CD4-positive, alpha-beta T cell treated with Interleukin-15 for 4 hours (primary cell): ENCODE results near the gene METTL4.
A peak's percentile ranks its signal among the peaks of the same experiment; 100 is the strongest.

Experiments
- DNase-seq: peaks from one replicate; pipeline ENCODE4 v3.0.0-alpha.2; 2020; ENCODE audit warnings: low spot score

METTL4 gene, protein sequence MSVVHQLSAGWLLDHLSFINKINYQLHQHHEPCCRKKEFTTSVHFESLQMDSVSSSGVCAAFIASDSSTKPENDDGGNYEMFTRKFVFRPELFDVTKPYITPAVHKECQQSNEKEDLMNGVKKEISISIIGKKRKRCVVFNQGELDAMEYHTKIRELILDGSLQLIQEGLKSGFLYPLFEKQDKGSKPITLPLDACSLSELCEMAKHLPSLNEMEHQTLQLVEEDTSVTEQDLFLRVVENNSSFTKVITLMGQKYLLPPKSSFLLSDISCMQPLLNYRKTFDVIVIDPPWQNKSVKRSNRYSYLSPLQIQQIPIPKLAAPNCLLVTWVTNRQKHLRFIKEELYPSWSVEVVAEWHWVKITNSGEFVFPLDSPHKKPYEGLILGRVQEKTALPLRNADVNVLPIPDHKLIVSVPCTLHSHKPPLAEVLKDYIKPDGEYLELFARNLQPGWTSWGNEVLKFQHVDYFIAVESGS

DNA sequence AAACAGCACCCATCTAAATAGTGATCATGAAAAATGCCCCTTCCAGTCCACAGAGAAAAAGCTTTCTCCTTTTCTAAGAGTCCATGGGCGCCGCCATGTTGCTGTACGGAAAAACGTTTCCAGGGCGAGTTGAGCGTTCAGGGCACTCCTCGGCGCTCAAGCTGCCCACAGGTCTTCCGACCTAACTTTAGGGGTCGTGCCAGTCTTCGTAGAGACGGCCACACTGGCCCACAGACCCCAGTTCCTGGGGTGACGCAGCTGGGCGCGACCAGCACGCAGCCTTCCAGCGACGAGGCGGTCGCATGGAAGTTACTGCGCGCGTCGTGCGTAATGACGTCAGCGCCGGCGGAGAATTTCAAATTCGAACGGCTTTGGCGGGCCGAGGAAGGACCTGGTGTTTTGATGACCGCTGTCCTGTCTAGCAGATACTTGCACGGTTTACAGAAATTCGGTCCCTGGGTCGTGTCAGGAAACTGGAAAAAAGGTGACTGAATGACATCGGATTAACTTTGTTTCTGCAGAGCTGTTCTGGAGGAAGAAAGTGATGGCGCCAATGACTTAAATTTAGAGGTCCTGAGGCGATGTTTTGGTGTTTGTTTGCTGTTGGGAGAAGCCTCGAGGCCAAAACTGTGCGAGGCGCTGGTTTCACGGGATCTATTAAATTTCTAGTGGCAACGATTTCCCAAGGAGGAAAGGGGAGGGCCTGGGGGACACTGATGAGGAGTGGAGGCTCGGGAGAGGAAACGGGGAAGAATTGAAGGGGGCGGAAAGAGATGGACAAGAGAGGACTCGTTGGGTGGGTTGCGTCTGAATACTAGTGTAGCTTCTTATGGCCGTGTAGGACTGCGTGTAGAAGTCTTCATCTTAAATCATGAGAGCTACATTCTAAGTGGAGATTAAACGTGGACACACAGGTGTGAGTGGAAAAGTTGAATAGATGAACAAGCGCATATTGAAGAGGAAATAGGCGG is at the start of gene METTL4, which contains the start of gene NDC80:
METTL4 (minus strand) TSS at position 306 of the 971 bp plus-strand sequence. CDS start 4,289 bp downstream, outside the sequence.
NDC80 (plus strand) TSS at position 358 of the 971 bp plus-strand sequence. CDS start 1,429 bp downstream, outside the sequence.
- peak; percentile 79 for DNase-seq

DNA sequence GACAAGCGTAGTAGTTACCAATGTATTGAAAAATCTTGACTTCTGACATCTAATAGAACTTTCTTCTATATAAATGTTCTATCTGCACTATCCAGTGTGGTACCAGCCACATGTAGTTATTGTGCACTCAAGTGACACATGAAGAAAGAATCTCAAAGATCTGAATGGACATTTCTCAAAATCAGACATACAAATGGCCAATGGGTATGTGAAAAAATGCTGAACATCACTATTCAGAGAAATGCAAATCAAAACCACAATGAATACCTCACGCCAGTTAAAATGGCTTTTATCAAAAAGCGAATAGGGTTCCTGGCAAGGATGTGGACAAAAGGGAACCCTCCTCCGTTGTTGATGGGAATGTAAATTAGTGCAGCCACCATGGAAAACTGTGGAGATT is 46.7 kb upstream of the METTL4 start:
- DNase-seq = no peak

DNA sequence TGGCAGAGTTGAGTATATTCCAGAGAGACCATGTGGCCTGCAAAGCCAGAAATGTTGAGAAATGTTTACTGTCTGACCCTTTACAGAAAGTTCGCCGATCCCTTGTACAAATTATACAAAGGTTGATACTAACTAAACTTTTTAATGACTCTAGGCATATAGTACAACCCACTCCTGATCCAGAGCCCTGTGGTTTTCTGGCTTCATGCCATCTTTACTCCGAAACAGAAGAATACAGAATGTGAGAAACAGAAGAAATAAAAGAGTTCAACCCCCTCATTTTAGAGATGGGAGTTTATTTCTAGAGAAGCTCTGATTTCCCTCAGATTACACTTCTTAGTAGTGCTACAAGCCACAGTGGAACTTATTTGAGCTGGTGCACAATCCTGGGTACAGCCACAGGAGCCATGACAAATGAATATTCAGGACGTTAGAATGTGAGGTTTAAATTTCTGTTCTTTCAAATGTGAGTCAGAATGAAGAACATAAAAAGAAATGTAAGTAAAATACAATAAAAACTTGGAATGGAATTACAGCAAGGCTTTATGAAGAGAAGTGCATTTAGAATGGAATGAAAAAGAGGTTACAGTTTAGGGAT is 46.2 kb upstream of the METTL4 start:
- DNase-seq = no peak

DNA sequence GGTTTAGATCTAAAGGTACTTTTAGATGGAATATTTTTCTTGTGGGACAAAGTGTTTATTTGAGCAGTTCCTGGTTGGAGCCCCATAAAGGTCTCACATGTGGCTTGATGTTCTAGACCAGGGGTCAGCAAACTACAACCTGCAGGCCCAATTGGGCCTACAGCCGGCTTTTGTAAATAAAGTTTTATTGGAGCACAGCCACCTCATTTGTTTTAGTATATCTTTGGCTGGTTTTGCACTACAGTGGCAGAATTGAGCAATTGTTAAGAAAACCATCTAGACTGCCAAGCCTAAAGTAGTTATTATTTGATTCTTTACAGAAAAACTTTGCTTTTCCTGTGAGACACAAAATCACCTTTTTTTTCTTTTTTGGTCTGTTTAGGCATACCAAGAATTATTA is 41.7 kb upstream of the METTL4 start:
- no peak for DNase-seq

DNA sequence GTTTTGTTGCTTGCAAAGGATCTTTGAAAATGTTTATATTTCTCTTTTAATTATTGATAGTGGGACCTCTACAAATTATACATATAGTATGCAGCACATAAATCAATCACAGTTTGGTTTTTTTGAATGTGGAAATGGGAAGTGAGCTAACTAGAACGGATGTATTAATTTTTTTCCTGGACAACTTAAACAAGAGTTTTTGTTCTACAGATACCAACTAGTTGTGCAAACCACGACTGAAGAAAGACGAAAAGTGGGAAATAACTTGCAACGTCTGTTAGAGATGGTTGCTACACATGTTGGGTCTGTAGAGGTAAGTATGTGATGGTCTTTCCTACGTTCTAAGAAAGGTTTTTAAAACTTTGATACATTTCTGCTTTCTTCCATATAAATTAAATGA is 39.2 kb upstream of the METTL4 start:
- no peak for DNase-seq

DNA sequence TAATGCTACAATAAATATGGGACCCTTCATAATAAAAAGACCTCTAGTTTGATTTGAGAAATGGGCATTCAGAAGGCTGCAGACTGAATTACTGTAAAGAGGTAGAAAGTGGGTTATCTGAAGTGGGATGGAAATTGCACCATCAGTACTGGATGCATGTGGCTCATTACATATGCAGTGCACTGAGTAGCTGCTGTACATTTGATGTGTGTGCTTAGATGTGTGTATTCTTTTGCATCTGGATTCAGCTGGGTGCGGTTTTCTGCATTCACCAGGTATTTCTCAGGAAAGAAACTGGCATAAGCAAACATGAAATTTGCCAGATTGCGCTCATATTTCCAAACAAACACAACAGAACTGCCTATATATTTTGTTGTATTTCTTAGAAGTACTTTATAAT is 38.3 kb upstream of the METTL4 start:
- DNase-seq = no peak

DNA sequence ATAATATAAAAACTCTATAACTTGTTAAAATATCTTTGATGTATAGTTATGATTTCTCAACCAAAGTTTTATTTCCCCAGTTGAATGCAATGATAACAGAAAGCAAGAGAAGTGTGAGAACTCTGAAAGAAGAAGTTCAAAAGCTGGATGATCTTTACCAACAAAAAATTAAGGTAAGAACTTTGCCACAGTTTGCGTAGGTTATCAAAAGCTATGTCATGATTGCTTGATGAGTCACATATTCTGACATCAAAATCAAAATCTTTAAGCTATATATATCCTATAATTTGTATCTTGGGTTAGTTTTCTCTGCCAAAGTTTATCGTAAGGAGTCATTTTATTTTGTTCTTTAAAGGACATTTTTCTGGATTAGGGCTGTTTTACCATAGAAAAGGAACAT is 35.0 kb upstream of the METTL4 start:
- peak; percentile 27 for DNase-seq

DNA sequence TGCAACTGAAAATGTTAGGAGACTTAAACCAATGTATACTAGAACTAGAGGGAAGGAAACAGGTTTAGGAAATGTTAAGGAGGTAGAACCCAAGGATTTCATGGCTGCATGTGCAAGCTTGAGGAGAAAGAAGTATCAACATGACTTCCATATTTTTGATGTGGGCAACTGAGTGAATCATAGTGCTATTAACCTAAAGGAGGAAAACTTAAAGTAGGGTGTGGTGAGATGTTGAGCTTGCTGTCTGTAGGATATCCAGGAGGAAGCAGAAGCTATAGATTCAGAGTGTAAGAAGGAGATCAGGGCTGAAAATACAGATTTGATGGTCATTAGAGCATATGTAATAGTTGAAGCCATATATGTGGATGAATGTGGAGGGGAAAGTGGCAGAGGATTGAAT is 31.5 kb upstream of the METTL4 start:
- DNase-seq = no peak

DNA sequence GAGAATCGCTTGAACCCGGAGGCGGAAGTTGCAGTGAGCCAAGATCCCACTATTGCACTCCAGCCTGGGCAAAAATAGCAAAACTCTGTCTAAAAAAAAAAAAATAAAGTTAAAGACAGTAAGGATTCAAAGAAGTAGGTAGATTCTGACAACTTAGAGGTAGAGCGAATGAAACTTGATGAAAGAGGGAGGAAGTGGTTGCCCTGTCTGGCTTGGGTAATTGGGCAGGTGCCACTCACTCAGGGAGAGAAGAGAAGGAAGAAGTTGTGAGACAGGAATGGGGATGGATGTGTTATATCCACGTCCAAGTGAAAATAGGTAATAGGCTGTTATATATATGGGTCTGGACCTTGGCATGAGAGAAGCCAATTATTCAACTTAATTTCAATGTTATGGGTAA is 26.3 kb upstream of the METTL4 start:
- peak; percentile 28 for DNase-seq

DNA sequence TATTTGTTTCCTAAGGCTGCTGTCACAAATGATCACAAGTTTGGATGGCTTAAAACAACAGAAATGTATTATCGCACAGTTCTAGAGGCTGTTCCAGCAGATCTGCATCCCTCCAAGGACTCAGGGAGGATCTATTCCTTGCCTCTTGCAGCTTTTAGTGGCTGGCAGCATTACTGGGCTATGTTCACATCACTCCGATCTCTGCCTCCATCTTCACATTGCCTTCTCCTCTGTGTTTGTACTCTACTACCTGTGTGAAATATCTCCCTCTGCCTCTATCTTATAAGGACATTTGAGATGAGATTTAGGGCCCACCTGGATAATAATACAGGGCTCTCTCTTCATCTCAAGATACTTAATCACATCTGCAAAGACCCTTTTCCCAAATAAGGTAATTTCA is 19.0 kb upstream of the METTL4 start:
- no peak for DNase-seq

DNA sequence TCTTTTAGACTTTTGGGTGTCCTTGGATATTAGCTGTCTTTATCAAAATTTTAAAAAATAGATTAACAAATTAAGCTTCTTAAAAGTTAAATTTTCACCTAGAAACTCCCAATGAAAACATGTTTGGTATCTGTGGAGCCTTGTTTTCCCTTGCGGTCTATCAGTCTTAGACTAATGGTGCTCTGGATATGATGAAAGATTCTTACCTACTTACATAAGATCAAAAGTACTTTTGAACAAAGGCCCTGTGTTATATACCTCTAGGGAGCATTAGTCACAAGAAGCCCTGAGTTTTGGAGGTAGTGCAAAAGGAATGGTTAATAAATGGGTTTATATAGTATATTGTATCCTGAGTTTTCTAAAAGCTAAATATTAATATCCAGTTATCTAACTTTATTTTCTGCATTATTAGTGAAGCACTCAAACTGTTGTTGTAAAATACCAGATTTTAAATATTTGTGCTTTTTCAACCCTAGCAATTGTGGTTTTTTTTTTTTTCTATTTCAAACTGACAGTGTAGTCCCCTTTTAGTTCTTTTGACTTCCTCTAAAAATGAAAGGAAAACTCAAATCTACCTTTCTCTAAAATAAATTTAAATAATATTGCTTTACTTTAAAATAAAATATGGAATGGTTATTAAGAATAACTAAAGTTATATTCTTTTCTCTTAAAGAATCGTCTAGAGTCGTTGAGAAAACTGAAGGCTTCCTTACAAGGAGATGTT is 18.2 kb upstream of the METTL4 start:
- DNase-seq = peak; percentile 44

DNA sequence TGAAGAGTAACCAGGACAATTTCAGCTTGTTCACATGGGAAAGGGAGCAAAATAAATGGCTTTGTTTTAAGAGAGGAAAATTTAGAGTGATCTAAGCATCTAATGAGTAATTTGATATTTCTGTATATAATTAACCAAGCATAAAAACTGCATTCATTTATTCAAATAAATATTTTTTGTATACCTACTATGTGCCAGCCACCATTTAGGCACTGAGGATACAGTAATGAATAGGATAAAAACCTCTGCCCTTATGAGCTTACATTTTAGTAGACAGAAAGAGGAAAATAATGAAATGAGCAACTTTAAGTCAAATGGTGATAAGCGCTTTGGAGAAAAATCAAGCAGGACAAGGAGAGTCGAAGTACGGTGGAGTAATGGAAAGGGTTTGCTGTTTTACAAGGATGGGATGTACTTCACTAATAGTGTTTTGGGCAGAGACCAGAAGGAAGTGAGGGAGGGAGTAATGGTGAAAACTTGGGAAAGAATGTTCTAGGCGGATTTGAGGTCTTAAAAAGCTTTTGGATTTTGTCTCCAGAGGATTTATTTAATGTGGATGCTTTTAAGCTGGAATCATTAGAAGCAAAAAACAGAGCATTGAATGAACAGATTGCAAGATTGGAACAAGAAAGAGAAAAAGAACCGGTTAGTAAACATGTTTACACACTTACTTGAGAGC is 17.5 kb upstream of the METTL4 start:
- DNase-seq = no peak

DNA sequence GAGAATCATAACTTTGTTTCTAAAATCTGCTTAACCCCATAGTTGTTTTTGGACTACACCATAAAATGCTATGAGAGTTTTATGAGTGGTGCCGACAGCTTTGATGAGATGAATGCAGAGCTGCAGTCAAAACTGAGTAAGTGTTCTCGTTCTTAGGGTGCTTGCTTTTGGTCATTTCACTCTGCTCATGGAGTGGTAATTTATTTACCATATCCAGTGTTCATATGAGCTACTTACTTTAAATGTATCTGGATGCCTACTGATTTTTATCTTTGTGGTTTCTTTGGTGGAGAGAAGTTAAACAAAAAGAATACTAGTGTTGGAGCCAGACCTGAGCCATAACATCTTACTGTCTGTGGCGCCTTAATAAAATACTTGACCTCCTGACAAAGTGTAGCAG is 16.5 kb upstream of the METTL4 start:
- no peak for DNase-seq

DNA sequence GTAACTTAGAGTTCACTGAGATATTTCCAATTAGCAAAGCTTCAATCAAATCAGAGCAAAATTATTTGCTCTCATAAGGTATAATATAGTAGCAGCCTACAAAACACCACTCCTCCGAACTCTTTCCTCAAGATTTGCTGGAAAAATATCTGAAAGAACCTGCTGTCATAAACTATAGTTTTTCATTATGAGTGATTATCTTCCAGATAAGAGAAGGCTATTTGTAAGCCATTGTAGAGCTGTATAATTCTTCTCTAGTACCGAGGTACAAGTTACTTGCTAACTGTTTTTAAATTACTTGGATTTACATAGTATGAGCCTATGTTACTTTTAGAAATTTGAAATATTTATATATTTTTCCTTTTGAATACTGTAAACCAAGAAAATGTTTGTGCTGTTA is 2.1 kb upstream of the METTL4 start:
- no peak for DNase-seq

DNA sequence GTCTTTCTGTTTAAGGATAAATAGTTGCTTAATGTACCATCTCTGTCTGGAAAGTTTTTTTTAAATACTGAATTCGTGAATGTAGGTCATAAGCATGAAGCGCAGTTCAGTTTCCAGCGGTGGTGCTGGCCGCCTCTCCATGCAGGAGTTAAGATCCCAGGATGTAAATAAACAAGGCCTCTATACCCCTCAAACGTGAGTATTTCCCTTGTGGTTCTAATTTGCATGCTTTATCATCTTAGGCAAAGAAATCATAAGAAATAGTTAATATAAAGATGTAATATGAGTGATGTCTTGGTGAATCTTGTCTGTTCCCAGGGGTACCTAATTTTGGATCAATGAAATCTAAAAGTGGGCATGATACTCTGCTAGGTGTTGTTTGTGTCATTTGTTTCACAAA is 1.6 kb upstream of the METTL4 start:
- DNase-seq = no peak

DNA sequence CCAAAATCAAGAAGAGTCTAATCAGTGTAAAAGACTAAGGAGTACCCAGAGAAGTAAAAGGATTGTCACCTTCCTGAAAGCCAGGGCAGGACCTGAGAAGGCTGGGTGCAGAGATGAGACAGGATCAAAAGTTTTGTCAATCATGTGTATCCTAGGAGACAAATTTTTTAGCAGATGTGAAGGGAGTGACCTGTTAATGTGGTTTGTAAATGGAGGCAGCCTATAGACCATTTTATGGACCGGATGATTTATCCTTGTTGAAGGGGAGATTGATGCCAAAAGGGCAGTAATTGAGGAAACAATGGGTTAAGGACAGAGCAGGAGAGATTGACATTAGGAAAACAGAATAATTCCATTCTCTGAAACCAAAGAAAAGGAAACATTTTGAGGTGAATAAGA is 865 bp upstream of the METTL4 start:
- no peak for DNase-seq

DNA sequence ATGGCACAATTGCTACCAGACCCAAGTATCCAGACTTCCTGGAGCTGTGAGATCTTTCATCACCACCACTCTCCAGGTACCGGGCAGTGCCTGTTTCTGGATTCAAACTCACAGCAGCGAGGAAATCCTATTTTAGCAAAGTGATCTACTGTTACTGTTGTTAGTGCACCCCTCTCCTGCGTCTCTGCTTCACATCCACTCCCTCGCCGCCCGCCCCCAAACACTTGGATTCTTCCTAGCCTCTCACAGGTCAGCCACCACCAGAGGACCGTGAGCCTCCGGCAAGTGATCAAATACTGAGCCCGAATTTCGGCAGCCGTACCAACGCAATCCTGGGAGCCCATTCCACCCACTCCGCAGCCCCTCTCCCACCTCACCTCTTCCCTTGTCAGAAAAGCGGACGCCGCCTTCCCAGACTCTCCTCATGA is 519 bp downstream of the METTL4 start:
- DNase-seq = peak; percentile 63

DNA sequence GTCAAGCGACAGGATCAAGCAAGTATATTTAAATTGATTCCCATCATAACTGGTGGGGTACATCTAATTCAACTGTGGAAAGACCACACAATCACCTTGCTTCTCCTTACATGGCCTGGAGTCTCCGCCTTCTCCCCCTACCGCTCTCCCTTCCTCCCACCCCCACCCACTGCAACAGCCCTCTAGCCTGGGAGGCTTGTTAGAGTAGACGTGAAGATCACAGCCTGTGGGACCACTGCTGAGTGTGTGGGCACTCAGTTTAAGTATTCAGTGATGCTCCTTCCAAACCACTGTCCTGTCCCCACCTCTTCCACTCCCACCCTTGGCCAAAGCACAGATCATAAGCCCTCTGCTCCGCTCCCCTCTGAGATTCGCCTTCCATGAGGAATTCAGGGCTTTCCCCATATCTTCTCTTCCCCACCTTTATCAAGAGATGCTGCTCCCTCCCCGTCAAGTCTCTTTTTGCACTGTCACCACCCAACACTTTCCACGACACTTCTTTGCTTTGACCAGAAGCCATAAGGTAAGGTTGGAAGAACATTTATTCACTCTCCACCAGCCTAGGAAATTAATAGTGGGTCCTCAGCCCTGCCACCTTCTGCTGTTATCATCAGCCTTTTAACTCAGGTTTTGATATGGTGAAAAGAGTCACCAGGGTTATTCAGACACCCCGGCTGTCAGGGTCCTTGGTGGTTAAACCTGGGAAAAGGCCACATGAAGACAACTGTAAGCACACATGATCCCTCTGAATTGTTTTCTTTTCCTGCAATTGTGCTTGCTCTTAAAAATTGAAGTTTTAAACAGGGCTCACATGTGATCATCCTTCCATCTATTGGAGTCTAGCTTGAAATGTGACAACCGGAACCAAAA is 1.7 kb downstream of the METTL4 start:
- no peak for DNase-seq

DNA sequence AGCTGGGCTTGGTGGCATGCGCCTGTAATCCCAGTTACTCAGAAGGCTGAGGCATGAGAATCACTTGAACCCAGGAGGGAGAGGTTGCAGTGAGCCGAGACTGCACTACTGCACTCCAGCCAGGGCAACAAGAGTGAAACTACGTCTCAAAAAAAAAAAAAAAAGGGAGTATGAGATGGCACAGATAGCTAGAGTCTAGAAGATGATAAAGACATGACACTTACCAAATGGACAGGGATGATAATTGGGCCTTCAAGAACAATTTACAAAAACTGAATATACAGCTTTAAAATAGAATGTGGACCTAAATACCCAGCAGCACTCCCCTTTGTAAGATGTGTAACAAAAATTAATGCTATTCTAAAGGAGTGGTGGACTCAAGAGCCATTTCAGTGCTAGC is 2.7 kb downstream of the METTL4 start:
- no peak for DNase-seq

DNA sequence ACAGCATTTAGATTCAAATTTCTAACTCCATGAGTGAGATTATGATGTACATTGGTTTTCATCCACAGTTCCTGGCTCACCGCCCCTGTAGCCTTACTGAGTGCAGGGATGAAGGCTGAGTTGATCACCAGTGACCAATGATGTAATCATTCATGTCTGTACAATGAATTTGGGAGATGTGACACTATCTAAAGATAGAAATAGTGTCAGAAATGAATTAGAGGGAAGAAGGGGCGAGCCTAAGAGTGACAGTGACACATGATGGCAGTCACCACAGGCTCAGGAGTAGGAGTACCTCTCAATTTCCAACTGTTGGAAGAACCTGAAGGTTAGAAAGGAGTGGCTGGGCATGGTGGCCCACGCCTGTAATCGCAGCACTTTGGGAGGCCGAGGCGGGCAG is 3.2 kb downstream of the METTL4 start:
- no peak for DNase-seq
